IPS-20b (cell line): ENCODE measurements around the gene ABL1.

Experiments used
- H3K27ac ChIP-seq: one replicate; pipeline ENCODE4 v1.5.1; 2013; ENCODE audit warnings: low read length
- H3K27me3 ChIP-seq: 2 replicates; pipeline ENCODE4 v1.6.1; 2013; ENCODE audit warnings: mild to moderate bottlenecking, low read length, inconsistent platforms; ENCODE audit not compliant: insufficient read depth
- H3K36me3 ChIP-seq: 2 replicates; pipeline ENCODE4 v1.6.1; 2013; ENCODE audit warnings: low read depth, mild to moderate bottlenecking, inconsistent platforms, low read length, moderate library complexity; ENCODE audit not compliant: insufficient read depth
- H3K4me1 ChIP-seq: 2 replicates; pipeline ENCODE4 v1.6.1; 2013; ENCODE audit warnings: mild to moderate bottlenecking, control low read depth, inconsistent platforms, low read length, moderate library complexity; ENCODE audit not compliant: insufficient read depth
- H3K4me3 ChIP-seq: 2 replicates; pipeline ENCODE4 v1.5.1; 2013; ENCODE audit warnings: mild to moderate bottlenecking, low read length, inconsistent platforms
- H3K9ac ChIP-seq: 2 replicates; pipeline ENCODE4 v1.6.1; 2013; ENCODE audit warnings: low read depth, mild to moderate bottlenecking, inconsistent platforms, low read length, moderate library complexity
- H3K9me3 ChIP-seq: 2 replicates; pipeline ENCODE4 v1.6.1; 2013; ENCODE audit warnings: mild to moderate bottlenecking, low read depth, low read length, inconsistent platforms; ENCODE audit not compliant: insufficient read depth

ABL1 gene

GRCh38 chr9:130921300-130921988, 86.4 kb downstream of the ABL1 start:
- Histone ChIP-seq H3K9me3 (no peaks in the 10 kb centered on the region), H3K9ac (no peak overlapping the region), H3K36me3 (no peaks in the 10 kb centered on the region)

GRCh38 chr9:130921989-130922892, 87.2 kb downstream of the ABL1 start:
- Histone ChIP-seq H3K4me1 (no peaks in the 10 kb centered on the region; the same call in 1 of the 2 replicates), H3K9me3 (no peaks in the 10 kb centered on the region), H3K36me3 (no peaks in the 10 kb centered on the region), H3K27ac (no peak overlapping the region), H3K9ac (no peak overlapping the region), H3K27me3 (no peaks in the 10 kb centered on the region), H3K4me3 (no peak overlapping the region)

More at GRCh38 chr9:130921300-130921988, 86.4 kb downstream of the ABL1 start:
- Histone ChIP-seq H3K27me3 (no peaks in the 10 kb centered on the region), H3K27ac (no peak overlapping the region), H3K4me3 (no peak overlapping the region), H3K4me1 (no peaks in the 10 kb centered on the region; the same call in 1 of the 2 replicates)

GRCh38 chr9:130922893-130923610, 88.0 kb downstream of the ABL1 start:
- Histone ChIP-seq H3K36me3 (no peaks in the 10 kb centered on the region), H3K4me3 (no peak overlapping the region), H3K9me3 (no peaks in the 10 kb centered on the region), H3K9ac (no peak overlapping the region), H3K27me3 (no peaks in the 10 kb centered on the region), H3K4me1 (no peaks in the 10 kb centered on the region; the same call in 1 of the 2 replicates), H3K27ac (no peak overlapping the region)

- no peak overlapping the region for H3K27ac ChIP-seq
- no peak overlapping the region for H3K9ac ChIP-seq
- H3K4me1 ChIP-seq = no peaks in the 10 kb centered on the region; the same call in 1 of the 2 replicates
- no peak overlapping the region for H3K4me3 ChIP-seq
- H3K36me3 ChIP-seq = no peaks in the 10 kb centered on the region
- H3K9me3 ChIP-seq = no peaks in the 10 kb centered on the region
- H3K27me3 ChIP-seq = no peaks in the 10 kb centered on the region
Measured at GRCh38 chr9:130923611-130924447, 88.8 kb downstream of the ABL1 start.

GRCh38 chr9:130924448-130924788, 89.4 kb downstream of the ABL1 start:
- Histone ChIP-seq H3K9ac (no peak overlapping the region), H3K27me3 (no peaks in the 10 kb centered on the region), H3K4me1 (no peaks in the 10 kb centered on the region; the same call in 1 of the 2 replicates), H3K9me3 (no peaks in the 10 kb centered on the region), H3K4me3 (no peak overlapping the region), H3K36me3 (no peaks in the 10 kb centered on the region), H3K27ac (no peak overlapping the region)

- no peak overlapping the region for H3K27ac ChIP-seq
- H3K4me1 ChIP-seq = no peaks in the 10 kb centered on the region; the same call in 1 of the 2 replicates
- H3K27me3 ChIP-seq = no peaks in the 10 kb centered on the region
- no peak overlapping the region for H3K9ac ChIP-seq
- no peaks in the 10 kb centered on the region for H3K36me3 ChIP-seq
- no peak overlapping the region for H3K4me3 ChIP-seq
- no peaks in the 10 kb centered on the region for H3K9me3 ChIP-seq
Measured at GRCh38 chr9:130925050-130925678, 90.1 kb downstream of the ABL1 start.

GRCh38 chr9:130927338-130927737, 92.3 kb downstream of the ABL1 start:
- Histone ChIP-seq H3K27ac (no peak overlapping the region), H3K4me1 (no peaks in the 10 kb centered on the region; the same call in 1 of the 2 replicates), H3K9ac (no peak overlapping the region), H3K27me3 (no peaks in the 10 kb centered on the region), H3K4me3 (no peak overlapping the region), H3K36me3 (no peaks in the 10 kb centered on the region), H3K9me3 (no peaks in the 10 kb centered on the region)

GRCh38 chr9:130927995-130928900, 93.2 kb downstream of the ABL1 start:
- H3K9me3 ChIP-seq = no peaks in the 10 kb centered on the region
- no peak overlapping the region for H3K4me3 ChIP-seq
- H3K4me1 ChIP-seq = peaks cover 4% of the 10 kb centered on the region; the same call in 1 of the 2 replicates
- no peaks in the 10 kb centered on the region; the same call in 1 of the 2 replicates for H3K27me3 ChIP-seq
- no peaks in the 10 kb centered on the region for H3K36me3 ChIP-seq
- no peak overlapping the region for H3K9ac ChIP-seq
- H3K27ac ChIP-seq = no peak overlapping the region

- no peaks in the 10 kb centered on the region for H3K9me3 ChIP-seq
- no peaks in the 10 kb centered on the region for H3K36me3 ChIP-seq
- H3K4me1 ChIP-seq = peaks cover 10% of the 10 kb centered on the region; the same call in 1 of the 2 replicates
- no peaks in the 10 kb centered on the region; the same call in 1 of the 2 replicates for H3K27me3 ChIP-seq
- H3K27ac ChIP-seq = no peak overlapping the region
- no peak overlapping the region for H3K4me3 ChIP-seq
- no peak overlapping the region for H3K9ac ChIP-seq
Measured at GRCh38 chr9:130929571-130930038, 94.6 kb downstream of the ABL1 start.
